ENCODE results near the gene DLG3. TPM values are rescaled to one million over a fixed set of nuclear protein-coding genes. Genes with fewer than 3 reads are reported as not detected.

DLG3 gene
- total RNA-seq, 1 experiment from 2014 or later, result 71.2 TPM

DNA sequence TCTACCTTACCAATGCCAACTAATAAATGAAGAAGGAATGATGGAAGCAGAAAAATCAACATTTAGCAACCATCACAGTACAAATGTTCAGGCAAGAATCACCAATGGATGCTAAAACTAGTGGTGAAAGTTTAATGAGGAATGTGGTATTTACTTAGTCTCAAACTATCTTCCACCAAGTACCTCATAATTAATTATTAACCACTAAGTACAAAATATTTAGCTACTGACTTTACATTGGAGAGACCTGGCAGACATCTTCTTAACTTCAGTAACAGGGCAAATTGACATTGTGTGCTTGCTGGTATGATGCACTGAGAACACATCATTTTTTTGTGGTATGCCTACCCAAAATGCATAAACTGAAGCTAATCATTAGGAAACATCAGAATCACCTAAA, 82.4 kb downstream of the DLG3 start:
- Histone ChIP-seq H4K20me1 (ENCODE audit: control insufficient read depth, insufficient read depth, insufficient read length) (no peaks in the 10 kb centered on the region), H3K79me2 (ENCODE audit: insufficient read depth, low read length) (no peaks in the 10 kb centered on the region), H2AK5ac (ENCODE audit: insufficient read length, low read length) (no peak overlapping the region), H4K5ac (ENCODE audit: insufficient read length, low read depth, low read length) (no peak overlapping the region), H3T11ph (ENCODE audit: low read length) (no peak overlapping the region), H3K9me3 (ENCODE audit: control insufficient read depth, low read depth, low read length) (peaks cover 22% of the 10 kb centered on the region), H3K56ac (ENCODE audit: insufficient read length, low read depth, low read length) (no peak overlapping the region), H3K23ac (ENCODE audit: insufficient read length, low read depth, low read length) (no peak overlapping the region), H3K79me1 (ENCODE audit: insufficient read depth, low read depth, low read length, poor library complexity, severe bottlenecking) (no peaks in the 10 kb centered on the region), H2BK12ac (ENCODE audit: insufficient read length, low read depth, low read length) (no peak overlapping the region), H2BK120ac (ENCODE audit: low read depth, low read length, poor library complexity, severe bottlenecking) (no peak overlapping the region), H3K27me3 (ENCODE audit: insufficient read depth, low read length) (no peaks in the 10 kb centered on the region), H3K27ac (ENCODE audit: insufficient read length, low read depth, low read length) (no peak overlapping the region), H3K14ac (ENCODE audit: insufficient read depth, low read length) (no peak overlapping the region), H2BK15ac (ENCODE audit: low read depth, low read length) (no peak overlapping the region), H4K8ac (replicated peaks; ENCODE audit: insufficient read length, low read depth, low read length) (no peak overlapping the region), H2BK5ac (ENCODE audit: insufficient read length, low read length) (no peak overlapping the region), H3K4me1 (ENCODE audit: insufficient read depth, low read length) (no peaks in the 10 kb centered on the region), H2BK20ac (ENCODE audit: low read depth, low read length, poor library complexity, severe bottlenecking) (no peak overlapping the region), H3K9ac (ENCODE audit: extremely low read depth, insufficient read length, low read length) (no peak overlapping the region), H3K4me2 (ENCODE audit: insufficient read depth, insufficient read length, low read length) (no peak overlapping the region), H3K4ac (ENCODE audit: low read depth, low read length) (no peak overlapping the region), H3K18ac (ENCODE audit: insufficient read length, low read depth, low read length) (no peak overlapping the region), H4K91ac (ENCODE audit: insufficient read length, low read depth, low read length) (no peak overlapping the region), H3K23me2 (ENCODE audit: insufficient read length, low read depth, low read length, poor library complexity, severe bottlenecking) (no peaks in the 10 kb centered on the region), H2AFZ (ENCODE audit: low read length) (no peak overlapping the region)
- DNase-seq, result no peak
- H3K27ac Mint-ChIP-seq, result no peak overlapping the region
- peaks cover 0 to 2% (median 2%) of the 10 kb centered on the region in 3 experiments; a peak in 3 of 7 replicates for H3K36me3 Mint-ChIP-seq (ENCODE audit: insufficient read depth in 1 of 3, low read depth in 3 of 3)
- H3K4me1 Mint-ChIP-seq, result no peaks in the 10 kb centered on the region
- TF ChIP-seq, protein P1, sequence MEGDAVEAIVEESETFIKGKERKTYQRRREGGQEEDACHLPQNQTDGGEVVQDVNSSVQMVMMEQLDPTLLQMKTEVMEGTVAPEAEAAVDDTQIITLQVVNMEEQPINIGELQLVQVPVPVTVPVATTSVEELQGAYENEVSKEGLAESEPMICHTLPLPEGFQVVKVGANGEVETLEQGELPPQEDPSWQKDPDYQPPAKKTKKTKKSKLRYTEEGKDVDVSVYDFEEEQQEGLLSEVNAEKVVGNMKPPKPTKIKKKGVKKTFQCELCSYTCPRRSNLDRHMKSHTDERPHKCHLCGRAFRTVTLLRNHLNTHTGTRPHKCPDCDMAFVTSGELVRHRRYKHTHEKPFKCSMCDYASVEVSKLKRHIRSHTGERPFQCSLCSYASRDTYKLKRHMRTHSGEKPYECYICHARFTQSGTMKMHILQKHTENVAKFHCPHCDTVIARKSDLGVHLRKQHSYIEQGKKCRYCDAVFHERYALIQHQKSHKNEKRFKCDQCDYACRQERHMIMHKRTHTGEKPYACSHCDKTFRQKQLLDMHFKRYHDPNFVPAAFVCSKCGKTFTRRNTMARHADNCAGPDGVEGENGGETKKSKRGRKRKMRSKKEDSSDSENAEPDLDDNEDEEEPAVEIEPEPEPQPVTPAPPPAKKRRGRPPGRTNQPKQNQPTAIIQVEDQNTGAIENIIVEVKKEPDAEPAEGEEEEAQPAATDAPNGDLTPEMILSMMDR (conservative IDR thresholded peaks at IDR 0.05), result no peak
- H3K9me3 Mint-ChIP-seq, result peaks cover 65 to 67% of the 10 kb centered on the region in 2 experiments
- H3K4me3 Mint-ChIP-seq, result no peak overlapping the region
- H3K27me3 Mint-ChIP-seq (ENCODE audit: low read depth), result no peaks in the 10 kb centered on the region

Data from H9 (cell line).